Measurements from ENCODE around the gene GSTA3.

DNA sequence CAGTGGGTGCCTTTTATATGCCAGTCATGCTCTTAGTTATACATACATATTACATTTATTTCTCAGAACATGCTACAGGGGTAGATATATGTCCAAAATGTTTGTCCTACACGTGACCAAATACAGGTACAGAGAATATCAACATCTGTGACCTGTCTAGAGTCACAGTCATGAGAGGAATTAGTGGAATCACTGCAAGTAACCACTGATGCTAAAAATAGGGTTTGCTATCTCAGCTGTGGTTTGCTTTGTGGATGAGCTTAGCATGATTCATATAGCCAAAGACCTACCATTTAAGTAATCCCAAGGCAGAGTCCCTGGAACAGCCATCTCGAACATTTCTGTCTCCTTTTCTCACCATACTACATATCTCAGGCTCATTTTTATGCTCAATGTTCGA is 32.3 kb downstream of the GSTA3 start:
- TF ChIP-seq, protein P1, sequence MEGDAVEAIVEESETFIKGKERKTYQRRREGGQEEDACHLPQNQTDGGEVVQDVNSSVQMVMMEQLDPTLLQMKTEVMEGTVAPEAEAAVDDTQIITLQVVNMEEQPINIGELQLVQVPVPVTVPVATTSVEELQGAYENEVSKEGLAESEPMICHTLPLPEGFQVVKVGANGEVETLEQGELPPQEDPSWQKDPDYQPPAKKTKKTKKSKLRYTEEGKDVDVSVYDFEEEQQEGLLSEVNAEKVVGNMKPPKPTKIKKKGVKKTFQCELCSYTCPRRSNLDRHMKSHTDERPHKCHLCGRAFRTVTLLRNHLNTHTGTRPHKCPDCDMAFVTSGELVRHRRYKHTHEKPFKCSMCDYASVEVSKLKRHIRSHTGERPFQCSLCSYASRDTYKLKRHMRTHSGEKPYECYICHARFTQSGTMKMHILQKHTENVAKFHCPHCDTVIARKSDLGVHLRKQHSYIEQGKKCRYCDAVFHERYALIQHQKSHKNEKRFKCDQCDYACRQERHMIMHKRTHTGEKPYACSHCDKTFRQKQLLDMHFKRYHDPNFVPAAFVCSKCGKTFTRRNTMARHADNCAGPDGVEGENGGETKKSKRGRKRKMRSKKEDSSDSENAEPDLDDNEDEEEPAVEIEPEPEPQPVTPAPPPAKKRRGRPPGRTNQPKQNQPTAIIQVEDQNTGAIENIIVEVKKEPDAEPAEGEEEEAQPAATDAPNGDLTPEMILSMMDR (IDR thresholded peaks at IDR 0.05): no peak
- TF ChIP-seq POLR2A (IDR thresholded peaks at IDR 0.05) (no peak), POLR2AphosphoS5 (IDR thresholded peaks at IDR 0.05) (no peak)
